GM21528 (cell line): ENCODE measurements around the gene TRPM5.

Experiments
- ATAC-seq: cut with Tn5 transposase; IDR thresholded peaks from one replicate; pipeline ENCODE4 v1.9.1; 2021; ENCODE audit warnings: mild to moderate bottlenecking, moderate library complexity; ENCODE audit not compliant: unreplicated experiment, low FRiP score

The TRPM5 gene

GRCh38 chr11:2458321-2458720 is 14.0 kb upstream of the TRPM5 start:
- no peak for ATAC-seq

GRCh38 chr11:2453436-2453835 is 9.1 kb upstream of the TRPM5 start:
- no peak for ATAC-seq

- no peak for ATAC-seq
Measured at GRCh38 chr11:2452321-2453012, 8.2 kb upstream of the TRPM5 start.

DNA sequence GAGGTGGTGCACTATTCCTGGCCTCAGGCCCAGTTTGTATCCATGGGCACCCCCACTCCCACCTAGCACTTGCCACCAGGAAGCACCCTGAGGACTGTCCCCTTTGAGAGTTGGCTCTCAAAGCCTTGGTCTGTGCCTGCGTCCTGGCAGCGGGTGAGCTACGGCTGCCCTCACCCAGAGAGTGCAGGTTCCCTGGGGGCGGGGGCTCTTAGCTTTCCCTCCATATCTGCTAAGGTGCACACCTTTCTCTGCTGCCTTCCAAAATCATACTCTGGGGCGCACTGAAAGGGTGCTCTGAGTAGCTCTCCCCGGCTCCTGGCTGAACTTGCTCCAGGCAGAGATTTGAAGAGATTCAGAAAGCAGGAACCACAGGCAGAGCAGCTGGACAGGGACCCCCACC is 7.6 kb upstream of the TRPM5 start:
- no peak for ATAC-seq

DNA sequence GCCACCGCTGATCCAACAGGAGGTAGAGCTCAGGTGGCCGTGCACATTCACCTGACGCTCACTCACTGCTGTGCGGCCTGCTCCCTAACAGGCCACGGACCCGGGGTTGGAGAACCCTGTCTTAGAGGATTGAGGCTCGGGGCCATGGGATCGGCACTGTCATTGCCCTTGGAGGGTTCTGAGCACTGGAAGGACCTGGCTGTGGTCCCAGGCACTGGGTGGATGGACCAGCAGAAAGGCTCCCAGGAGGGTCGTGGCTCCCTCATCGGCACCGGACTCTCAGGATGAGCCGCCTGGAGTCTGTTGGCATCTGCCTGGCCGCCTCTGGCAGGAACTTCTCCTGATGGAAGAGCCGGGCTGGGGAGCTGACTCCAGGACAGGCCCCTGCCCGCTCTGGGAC is 7.0 kb upstream of the TRPM5 start:
- no peak for ATAC-seq

DNA sequence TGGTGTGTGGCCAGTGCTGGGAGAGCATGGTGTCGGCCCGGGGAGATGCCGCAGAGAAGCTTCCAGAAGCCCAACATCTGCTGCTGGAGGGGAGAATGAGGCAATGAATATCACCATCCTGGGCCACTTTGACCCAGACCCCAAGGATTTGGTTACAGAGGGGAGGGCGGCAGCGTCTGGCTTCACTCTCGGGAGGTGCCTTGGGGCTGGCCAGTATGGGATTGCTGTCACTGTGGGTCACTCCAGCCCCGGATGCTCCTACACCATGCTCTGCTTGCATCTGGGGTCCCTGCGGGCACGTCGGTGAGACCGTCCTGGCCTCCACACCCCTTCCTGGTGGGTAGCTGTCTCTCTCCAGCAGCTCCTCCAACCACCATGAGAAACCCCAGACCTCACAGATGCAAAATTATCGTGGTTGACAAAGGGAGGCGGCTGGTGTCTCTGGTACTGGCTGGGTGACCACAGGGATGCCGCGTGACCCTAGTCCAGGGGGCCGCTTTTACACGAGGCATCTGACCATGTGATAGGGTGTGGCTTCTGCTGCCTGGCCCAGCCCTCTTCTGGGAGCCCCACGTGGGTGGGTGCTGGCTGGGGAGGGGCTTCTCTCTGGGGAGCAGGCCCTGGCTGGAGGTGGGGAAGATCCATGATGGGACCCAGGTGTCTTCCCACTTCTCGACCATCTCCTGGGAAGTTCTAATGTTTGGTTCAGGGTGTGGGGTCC is 6.2 kb upstream of the TRPM5 start:
- ATAC-seq: no peak

DNA sequence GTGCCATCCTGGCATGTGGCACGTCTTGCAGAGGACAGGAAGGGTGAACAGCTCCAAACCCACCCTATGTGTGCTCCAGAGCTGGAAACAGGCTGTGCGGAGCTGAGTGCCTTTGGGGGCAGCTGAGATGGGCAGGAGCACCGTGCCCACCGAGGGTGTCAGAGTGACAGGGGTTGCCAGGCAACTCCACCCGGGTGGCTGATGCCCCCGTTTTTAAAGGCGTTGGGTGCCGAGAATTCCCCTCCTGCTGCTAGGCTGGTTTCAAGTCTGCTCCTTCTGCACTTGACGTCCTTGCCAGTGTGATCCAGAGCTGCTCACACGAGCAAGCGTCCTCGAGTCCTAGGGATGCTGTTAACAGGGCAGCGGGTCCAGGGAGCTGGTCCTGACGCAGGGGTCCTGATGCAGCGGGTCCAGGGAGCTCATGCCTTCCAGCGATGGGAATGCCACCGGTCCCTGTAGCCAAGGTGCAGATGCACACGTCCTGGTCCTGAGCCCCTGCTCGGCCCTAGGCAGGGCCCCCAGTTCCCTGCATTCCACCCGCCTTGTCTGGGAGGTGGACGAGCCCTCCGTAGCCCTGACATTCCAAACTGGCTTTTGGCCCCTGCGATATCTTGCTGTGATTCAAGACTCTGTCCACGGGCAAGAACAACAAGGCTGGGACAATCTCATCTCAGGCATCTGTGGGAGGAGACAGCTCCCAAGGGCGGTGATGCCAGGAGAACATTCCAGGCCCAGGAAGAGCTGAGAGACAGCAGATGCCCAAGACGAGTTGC is 5.4 kb upstream of the TRPM5 start:
- ATAC-seq: no peak

DNA sequence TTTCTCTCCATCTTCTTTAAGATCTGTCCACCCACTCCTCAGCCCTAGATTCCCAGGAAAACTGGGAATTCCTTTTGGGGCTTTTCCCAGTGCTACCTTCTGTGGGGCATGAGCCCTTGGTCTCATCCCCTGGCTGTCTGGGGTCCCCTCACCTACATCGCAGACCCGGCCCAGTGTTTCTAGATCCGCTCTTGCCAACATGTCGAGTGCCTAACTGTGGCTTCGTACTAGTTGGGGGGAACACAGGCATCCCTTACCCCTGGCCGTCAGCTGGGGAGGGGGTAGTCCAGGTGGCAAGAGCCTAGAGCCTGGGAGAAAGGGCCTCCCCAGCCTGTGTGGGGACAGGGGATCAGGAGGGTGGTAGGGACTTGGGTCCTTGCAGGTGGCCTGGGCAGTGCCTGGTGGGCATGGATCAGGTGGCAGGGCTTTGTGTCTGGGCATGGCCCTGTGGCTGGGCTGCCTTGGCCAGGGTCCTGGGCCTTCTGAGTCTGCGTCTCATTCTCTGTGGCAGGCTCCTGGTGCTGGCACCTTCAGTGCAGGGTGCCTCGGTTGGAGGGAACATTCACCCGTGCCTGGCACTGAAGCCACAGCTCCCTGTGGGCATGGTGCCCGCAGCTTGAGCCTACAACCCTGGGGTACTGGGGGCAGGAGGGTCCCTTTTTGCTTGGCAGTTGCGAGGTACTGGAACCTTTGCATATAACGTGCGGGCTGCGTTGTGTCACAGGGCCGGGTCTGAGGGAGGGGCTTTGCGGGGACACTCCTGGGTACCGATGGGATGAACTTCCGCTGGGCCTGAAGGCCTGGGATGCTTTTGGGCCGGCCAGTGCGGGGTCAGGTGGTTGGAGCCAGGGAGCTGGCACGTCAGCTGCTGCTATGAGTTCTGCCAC is 4.6 kb upstream of the TRPM5 start:
- no peak for ATAC-seq

GRCh38 chr11:2447951-2448650 is 3.8 kb upstream of the TRPM5 start:
- ATAC-seq: no peak

GRCh38 chr11:2447253-2447950 is 3.1 kb upstream of the TRPM5 start:
- no peak for ATAC-seq

DNA sequence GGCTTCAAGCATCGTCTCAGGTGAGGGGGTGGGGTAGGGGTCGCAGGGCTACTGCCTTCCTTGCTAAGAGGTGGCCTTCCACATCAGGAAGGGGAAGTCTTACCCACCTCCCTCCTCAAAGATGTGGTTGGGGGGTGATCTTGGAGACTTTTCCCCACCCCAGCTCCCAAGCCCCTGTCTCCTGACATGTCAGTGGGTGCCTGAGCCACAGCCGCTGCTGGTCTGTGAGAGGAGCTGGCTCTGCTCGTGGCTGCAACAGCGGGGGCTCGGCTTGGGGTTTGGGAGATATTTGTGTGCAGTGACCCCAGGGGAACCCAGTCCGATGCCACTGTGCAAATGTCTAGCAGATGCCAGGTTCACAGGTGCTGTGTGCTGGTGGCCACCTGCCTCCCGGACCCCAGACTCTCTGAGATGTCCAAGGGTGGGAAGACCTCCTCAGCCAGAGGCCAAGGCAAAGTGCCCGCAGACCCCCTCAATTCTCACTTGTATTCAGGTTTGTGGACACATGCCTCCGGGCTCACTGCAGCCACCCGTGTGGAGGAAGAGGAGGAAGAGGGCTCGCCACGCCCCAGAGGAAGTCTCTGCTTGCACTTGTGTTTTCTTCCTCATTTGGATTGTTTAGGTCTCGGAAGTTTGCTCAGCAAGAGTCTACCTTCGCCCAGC is 2.4 kb upstream of the TRPM5 start:
- no peak for ATAC-seq

DNA sequence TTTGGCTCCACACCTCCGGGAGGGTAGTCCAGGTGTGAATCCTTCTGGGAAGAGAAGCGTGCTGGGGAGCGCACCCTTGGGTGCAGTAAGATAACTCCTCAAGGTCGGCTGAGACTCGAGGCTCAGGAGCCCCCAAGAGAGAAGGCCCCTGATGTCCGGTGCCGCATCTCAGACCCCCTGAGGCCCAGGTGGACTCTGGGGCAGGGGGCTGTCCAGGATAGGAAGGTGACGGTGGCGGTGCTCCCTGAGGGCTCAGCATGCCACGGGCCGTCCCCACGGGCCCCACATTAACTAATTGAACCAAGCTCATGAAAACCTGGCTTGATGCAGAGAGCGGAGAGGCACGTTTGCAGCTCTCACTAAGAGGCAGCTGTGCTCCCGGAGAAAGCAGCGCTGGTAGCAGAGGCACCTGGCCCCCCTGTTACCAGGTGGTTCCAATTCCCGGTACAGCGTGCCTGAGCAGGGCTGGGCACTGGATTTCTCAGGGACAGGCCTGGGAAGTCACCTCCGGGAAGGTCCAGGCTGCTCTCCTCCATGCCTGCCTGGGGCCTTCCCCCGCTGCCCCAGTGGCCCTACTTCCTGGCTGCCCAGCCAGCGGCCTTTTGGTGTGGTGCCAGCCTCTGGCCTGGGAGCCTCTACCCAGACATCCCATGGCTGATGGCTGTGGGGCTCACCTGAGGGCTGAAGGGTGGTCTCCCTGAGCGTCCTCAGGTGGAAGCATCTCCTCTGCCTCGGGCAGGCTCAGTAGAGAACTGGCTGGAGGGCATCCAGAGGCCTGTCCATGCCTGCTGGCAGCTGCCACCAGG is 1.6 kb upstream of the TRPM5 start:
- ATAC-seq: no peak

- no peak for ATAC-seq
Measured at GRCh38 chr11:2444821-2445745, 769 bp upstream of the TRPM5 start, which contains the start of gene KCNQ1. KCNQ1 (plus strand) TSS chr11:2445008; CDS start chr11:2445099, 91 bp downstream.

DNA sequence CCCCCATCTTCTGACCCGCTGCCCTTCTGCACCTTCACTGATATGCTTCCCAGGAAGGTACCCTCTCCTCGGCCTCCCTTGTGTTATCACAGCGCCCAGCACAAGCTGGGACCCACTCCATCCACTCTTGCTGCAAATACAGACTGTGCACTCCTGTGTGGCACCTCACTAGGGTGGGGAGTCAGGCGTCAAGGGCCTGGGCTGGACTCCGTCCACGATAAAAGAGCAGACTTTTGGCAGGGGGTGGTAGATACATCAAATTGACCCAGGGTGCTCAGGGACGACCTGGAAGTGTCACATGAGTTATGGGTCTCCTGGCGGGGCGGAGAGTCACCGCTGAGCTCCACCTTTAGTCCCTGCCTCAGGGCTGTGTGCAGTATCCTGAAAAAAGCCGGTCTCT is 908 bp downstream of the TRPM5 start:
- ATAC-seq: no peak

- no peak for ATAC-seq
Measured at GRCh38 chr11:2442589-2442988, 1.7 kb downstream of the TRPM5 start.

DNA sequence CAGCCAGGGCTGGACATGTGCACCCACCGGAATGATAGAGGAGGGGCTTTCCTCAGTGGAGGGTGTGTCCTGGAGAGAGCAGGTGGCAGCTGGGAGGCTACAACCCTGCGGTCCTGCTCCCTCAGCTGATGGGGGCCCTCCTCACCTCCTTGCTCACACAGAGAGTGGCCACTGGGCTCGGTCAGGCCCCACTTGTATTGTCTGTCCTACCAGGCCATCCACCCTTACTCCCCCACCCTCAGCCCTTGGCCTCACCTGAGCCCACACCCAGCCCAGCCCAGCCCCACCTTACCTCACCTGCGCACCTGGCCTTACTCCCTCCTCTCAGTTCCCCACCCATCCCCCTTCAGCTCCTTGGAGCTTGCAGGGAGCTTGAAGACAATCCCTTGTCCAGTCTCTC is 3.1 kb downstream of the TRPM5 start:
- no peak for ATAC-seq

DNA sequence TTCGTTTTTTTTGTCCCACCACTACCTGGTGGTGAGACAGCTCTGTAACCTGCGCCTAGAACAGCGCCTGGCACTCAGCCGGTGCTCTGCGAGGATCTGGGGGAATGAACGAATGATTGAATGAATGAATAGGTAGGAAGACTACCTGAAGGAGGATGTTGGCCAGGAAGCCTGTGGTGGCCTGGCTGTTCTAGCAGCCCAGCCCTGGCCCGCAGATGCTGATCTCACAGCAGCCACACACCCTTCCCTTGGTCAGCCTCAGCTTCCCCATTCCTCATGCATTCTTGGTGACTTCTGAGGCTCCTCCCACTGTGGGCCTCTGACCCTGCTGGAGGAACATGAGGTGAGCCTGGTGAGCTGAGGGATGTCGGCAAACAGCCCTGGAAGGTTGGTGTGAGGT is 3.7 kb downstream of the TRPM5 start:
- ATAC-seq: no peak
